ENCODE data around the gene NOX3. TPM values are rescaled to one million over a fixed set of nuclear protein-coding genes. Genes with fewer than 3 reads are reported as not detected.

Gene NOX3
- total and polyA plus RNA-seq, 3 experiments from 2014 or later = not detected

DNA sequence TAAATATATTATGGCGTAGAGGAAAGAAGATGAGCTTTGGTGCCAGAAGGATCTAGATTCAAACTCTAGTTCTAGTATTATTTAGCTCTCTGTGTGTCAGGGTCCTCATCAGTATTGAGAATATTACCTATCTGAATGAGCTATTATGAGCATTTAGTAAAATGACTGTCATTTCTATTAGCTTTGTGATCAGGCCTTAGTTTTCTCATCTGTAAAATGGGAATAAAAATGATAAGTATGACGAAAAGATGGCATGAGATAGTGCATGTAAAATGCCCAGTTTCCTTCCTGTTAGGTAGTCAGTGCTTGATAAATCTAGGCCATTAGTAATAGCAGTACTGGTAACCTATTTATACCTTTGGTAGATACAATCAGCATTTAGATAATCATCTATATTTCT lies 35.1 kb downstream of the NOX3 start:
- no peaks in the 10 kb centered on the region for H3K9me3 Mint-ChIP-seq
- peaks cover 23% of the 10 kb centered on the region for H3K4me1 ChIP-seq (ENCODE audit: insufficient read depth, low read length)
- H3K4me1 Mint-ChIP-seq = peaks cover 22 to 37% (median 34%) of the 10 kb centered on the region in 3 donors
- H3K4me3 ChIP-seq (ENCODE audit: low read length) = no peak overlapping the region
- ChIA-PET POLR2A (no interaction called here), CTCF (no interaction called here)
- no peaks in the 10 kb centered on the region for H3K36me3 ChIP-seq (ENCODE audit: insufficient read depth, low read length)
- H3K27me3 Mint-ChIP-seq = no peaks in the 10 kb centered on the region
- H3K9me3 ChIP-seq (ENCODE audit: low read length) = no peaks in the 10 kb centered on the region
- no peaks in the 10 kb centered on the region for H3K27me3 ChIP-seq (ENCODE audit: insufficient read depth, low read length, poor library complexity, severe bottlenecking)
- no peaks in the 10 kb centered on the region for H3K36me3 Mint-ChIP-seq
- no peak overlapping the region for H3K4me3 Mint-ChIP-seq
- no peak overlapping the region for H3K27ac ChIP-seq (ENCODE audit: low read depth, low read length)
- no peak for DNase-seq
- peak overlapping the region in 2 of 8 donors; percentile 10 to 30 for H3K27ac Mint-ChIP-seq

DNA sequence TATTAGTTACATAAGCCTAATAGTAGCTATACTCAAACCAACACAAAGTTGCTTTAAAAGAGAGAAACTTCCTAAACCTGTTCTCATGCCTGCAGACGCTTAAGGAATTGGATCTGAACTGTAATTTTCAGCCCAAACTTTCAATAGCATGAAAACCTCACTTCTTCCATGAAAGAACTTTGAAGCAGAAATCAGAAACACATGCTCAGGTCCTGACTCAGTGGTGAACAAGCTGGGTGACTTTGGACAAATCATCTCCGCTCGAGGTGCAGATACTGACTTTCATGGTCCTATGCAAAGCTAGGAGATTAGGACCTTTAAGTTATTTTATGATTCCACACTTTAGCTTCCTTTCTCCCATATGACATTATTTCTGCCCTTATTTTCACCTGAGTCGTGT lies 36.5 kb downstream of the NOX3 start:
- H3K36me3 ChIP-seq (ENCODE audit: insufficient read depth, low read length) = no peaks in the 10 kb centered on the region
- H3K9me3 Mint-ChIP-seq = no peaks in the 10 kb centered on the region
- ChIA-PET CTCF (no interaction called here), POLR2A (no interaction called here)
- peak overlapping the region in 5 of 7 donors; percentile 4 to 83 (median 72) for H3K4me3 Mint-ChIP-seq
- no peaks in the 10 kb centered on the region for H3K27me3 ChIP-seq (ENCODE audit: insufficient read depth, low read length, poor library complexity, severe bottlenecking)
- H3K27me3 Mint-ChIP-seq = no peaks in the 10 kb centered on the region
- peak overlapping the region in 5 of 8 donors; percentile 14 to 96 (median 85) for H3K27ac Mint-ChIP-seq
- H3K4me1 Mint-ChIP-seq = peaks cover 22 to 37% (median 34%) of the 10 kb centered on the region in 3 donors
- no peak for DNase-seq
- no peak overlapping the region for H3K4me3 ChIP-seq (ENCODE audit: low read length)
- no peak overlapping the region for H3K27ac ChIP-seq (ENCODE audit: low read depth, low read length)
- H3K4me1 ChIP-seq (ENCODE audit: insufficient read depth, low read length) = peaks cover 23% of the 10 kb centered on the region
- H3K36me3 Mint-ChIP-seq = no peaks in the 10 kb centered on the region
- H3K9me3 ChIP-seq (ENCODE audit: low read length) = no peaks in the 10 kb centered on the region

DNA sequence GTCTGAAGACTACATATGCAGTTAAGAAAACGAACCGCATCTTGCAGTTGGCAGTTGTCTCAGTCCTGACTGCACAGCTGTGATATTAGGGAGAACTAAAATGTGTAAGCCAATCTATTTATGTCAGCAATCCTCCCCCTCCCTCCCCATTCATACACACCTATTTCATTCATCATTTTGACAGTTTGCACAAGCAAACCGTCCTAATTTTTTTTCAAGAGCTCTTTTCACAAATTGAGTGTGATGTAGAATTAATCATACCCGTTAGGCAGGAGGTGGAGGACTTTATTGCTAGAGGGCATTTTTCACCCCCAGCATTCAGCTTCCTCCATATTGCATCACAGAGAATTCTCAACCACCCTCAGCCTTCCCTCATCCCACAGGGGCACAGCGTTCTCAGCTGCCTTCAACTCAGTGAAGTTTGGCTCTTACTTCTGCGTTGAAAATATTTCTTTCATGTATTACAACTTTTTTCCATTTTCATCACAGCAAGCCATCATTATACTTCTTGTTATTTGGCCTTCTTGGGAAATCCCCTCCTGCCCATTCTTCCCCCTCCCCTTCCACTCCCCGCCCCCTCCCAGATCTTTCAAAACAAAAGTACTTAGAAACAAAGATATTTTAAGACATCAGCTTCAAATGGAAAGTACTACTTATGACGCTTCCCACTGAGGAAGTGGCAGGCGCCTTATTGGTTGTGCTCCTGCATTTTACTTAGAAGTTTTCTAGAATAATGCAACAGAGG lies 37.5 kb downstream of the NOX3 start:
- Histone ChIP-seq H3K4me3 (ENCODE audit: low read length) (peak overlapping the region; percentile 21), H3K9me3 (ENCODE audit: low read length) (no peaks in the 10 kb centered on the region), H3K4me1 (ENCODE audit: insufficient read depth, low read length) (peaks cover 23% of the 10 kb centered on the region), H3K27me3 (ENCODE audit: insufficient read depth, low read length, poor library complexity, severe bottlenecking) (no peaks in the 10 kb centered on the region), H3K36me3 (ENCODE audit: insufficient read depth, low read length) (no peaks in the 10 kb centered on the region), H3K27ac (ENCODE audit: low read depth, low read length) (no peak overlapping the region)
- H3K27me3 Mint-ChIP-seq = no peaks in the 10 kb centered on the region
- peaks cover 22 to 37% (median 34%) of the 10 kb centered on the region in 3 donors for H3K4me1 Mint-ChIP-seq
- H3K9me3 Mint-ChIP-seq = no peaks in the 10 kb centered on the region
- H3K4me3 Mint-ChIP-seq = peak overlapping the region; percentile 46 to 92 (median 78)
- CTCF ChIA-PET = no interaction called here
- H3K27ac Mint-ChIP-seq = peak overlapping the region; percentile 29 to 98 (median 94)
- peak; percentile 12 to 59 (median 42) for DNase-seq
- POLR2A ChIA-PET = no interaction called here
- H3K36me3 Mint-ChIP-seq = no peaks in the 10 kb centered on the region

DNA sequence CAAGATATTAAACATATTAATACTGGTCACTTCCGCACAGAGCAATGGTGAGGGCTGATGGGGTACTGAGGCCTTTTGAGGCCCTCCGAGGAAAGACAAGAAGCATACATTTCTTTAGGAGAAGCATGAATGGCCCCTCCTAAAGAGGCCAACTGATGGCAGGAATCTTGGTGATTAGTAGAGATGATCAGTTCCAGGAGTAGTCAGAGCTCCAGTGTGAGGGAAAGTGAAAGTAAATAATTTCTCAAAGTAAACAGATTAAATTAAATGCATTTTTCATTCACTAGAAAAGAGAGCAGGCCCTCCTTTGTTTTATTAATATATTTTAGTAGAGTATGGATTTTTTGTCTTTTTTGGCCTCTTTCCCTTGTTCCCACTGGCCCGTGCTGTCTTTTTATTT lies 38.2 kb downstream of the NOX3 start:
- Mint-ChIP-seq H3K4me1 (peaks cover 22 to 37% (median 34%) of the 10 kb centered on the region in 3 donors), H3K27me3 (no peaks in the 10 kb centered on the region), H3K36me3 (peaks cover 0 to 1% (median 0%) of the 10 kb centered on the region in 3 donors), H3K27ac (peak overlapping the region in 6 of 8 donors; percentile 7 to 97 (median 58)), H3K4me3 (peak overlapping the region in 6 of 7 donors; percentile 72 to 92 (median 80)), H3K9me3 (no peaks in the 10 kb centered on the region)
- Histone ChIP-seq H3K4me3 (ENCODE audit: low read length) (no peak overlapping the region), H3K36me3 (ENCODE audit: insufficient read depth, low read length) (no peaks in the 10 kb centered on the region), H3K27me3 (ENCODE audit: insufficient read depth, low read length, poor library complexity, severe bottlenecking) (no peaks in the 10 kb centered on the region), H3K4me1 (ENCODE audit: insufficient read depth, low read length) (peaks cover 23% of the 10 kb centered on the region), H3K27ac (ENCODE audit: low read depth, low read length) (no peak overlapping the region), H3K9me3 (ENCODE audit: low read length) (no peaks in the 10 kb centered on the region)
- DNase-seq = no peak
- ChIA-PET CTCF (no interaction called here), POLR2A (no interaction called here)

DNA sequence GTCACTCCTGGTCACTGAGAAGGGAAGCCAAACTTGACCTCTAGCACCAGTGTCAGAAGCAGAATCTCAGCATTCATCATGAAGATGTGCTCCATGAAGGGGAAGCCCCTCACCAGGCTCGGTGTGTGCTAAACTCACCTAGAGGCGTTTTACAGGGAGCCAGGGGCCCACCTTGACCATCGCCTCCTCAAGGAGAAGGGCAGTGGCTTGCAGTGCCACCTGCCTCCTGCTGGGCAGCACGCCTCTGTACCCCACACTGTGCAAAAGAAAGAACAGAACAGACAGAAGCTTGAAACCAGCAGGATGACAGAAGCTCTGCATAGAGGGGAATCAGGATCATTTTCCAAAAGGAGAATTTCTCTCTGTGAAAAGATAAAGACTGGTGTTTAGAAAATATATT lies 39.7 kb downstream of the NOX3 start:
- no peak for DNase-seq
- ChIA-PET POLR2A (no interaction called here), CTCF (no interaction called here)
- Mint-ChIP-seq H3K27me3 (no peaks in the 10 kb centered on the region), H3K4me3 (no peak overlapping the region), H3K36me3 (peaks cover 0 to 1% (median 0%) of the 10 kb centered on the region in 3 donors), H3K27ac (peak overlapping the region in 2 of 8 donors; percentile 16 to 39), H3K9me3 (no peaks in the 10 kb centered on the region), H3K4me1 (peaks cover 22 to 37% (median 34%) of the 10 kb centered on the region in 3 donors)
- no peaks in the 10 kb centered on the region for H3K9me3 ChIP-seq (ENCODE audit: low read length)
- H3K27ac ChIP-seq (ENCODE audit: low read depth, low read length) = no peak overlapping the region
- H3K4me3 ChIP-seq (ENCODE audit: low read length) = no peak overlapping the region
- H3K4me1 ChIP-seq (ENCODE audit: insufficient read depth, low read length) = peaks cover 23% of the 10 kb centered on the region
- H3K27me3 ChIP-seq (ENCODE audit: insufficient read depth, low read length, poor library complexity, severe bottlenecking) = no peaks in the 10 kb centered on the region
- no peaks in the 10 kb centered on the region for H3K36me3 ChIP-seq (ENCODE audit: insufficient read depth, low read length)

DNA sequence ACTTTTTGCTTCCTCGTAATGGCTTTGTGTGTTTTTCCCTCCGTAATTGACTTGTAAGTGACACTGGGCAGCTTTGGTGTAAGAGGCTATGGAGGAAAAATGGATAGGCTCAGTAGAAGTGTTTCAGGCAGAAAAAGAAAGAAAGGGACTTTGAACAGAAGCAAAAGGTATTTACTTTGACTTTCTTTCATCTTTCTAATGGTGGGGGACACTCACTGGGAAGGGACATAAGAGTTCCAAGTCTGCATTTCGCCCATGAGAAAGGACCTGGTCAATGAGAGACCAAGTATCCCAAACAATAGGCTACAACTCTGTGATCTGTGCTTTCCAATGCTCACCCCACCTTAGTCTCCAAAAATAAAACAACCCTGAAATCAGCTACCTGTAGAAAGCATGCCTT lies 41.6 kb downstream of the NOX3 start:
- Mint-ChIP-seq H3K27ac (no peak overlapping the region), H3K4me1 (peaks cover 18 to 22% (median 22%) of the 10 kb centered on the region in 3 donors), H3K36me3 (peaks cover 0 to 1% (median 0%) of the 10 kb centered on the region in 3 donors), H3K4me3 (no peak overlapping the region), H3K27me3 (no peaks in the 10 kb centered on the region), H3K9me3 (no peaks in the 10 kb centered on the region)
- CTCF ChIA-PET = no interaction called here
- DNase-seq = no peak
- Histone ChIP-seq H3K27ac (ENCODE audit: low read depth, low read length) (no peak overlapping the region), H3K27me3 (ENCODE audit: insufficient read depth, low read length, poor library complexity, severe bottlenecking) (no peaks in the 10 kb centered on the region), H3K36me3 (ENCODE audit: insufficient read depth, low read length) (no peaks in the 10 kb centered on the region), H3K4me3 (ENCODE audit: low read length) (no peak overlapping the region), H3K4me1 (ENCODE audit: insufficient read depth, low read length) (peaks cover 12% of the 10 kb centered on the region), H3K9me3 (ENCODE audit: low read length) (no peaks in the 10 kb centered on the region)
- POLR2A ChIA-PET = interaction anchor here (0.6 to 0.7 kb wide), 2 partner anchors 14 to 23 kb away, joined by 3 to 13 read pairs; no protein-coding TSS in a partner anchor

DNA sequence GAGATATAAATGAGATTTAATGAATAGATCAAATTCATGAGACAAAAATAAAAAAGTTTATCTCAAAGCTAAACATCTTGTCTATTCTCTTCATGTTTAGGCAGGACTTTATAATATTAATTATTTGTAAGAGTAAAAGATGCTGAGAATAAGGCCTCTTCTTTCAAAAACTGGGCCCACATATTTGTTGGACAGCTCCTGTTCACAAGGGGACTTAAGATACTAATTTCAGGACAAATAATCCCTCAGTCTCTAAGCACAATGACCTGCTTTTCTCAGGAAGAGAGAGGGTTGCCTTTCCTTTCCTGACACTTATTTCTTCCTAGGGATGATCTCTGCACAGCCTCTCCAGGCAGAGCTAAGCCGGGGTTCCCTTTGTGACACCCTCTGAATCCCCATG lies 43.3 kb downstream of the NOX3 start:
- no peaks in the 10 kb centered on the region for H3K9me3 ChIP-seq (ENCODE audit: low read length)
- DNase-seq = no peak
- H3K27me3 ChIP-seq (ENCODE audit: insufficient read depth, low read length, poor library complexity, severe bottlenecking) = no peaks in the 10 kb centered on the region
- Mint-ChIP-seq H3K27ac (no peak overlapping the region), H3K27me3 (peaks cover 0 to 3% of the 10 kb centered on the region in 2 donors), H3K4me1 (peaks cover under 1 to 5% (median 4%) of the 10 kb centered on the region in 3 donors), H3K9me3 (no peaks in the 10 kb centered on the region), H3K36me3 (peaks cover 0 to 1% (median 0%) of the 10 kb centered on the region in 3 donors), H3K4me3 (no peak overlapping the region)
- POLR2A ChIA-PET = no interaction called here
- H3K27ac ChIP-seq (ENCODE audit: low read depth, low read length) = no peak overlapping the region
- H3K4me1 ChIP-seq (ENCODE audit: insufficient read depth, low read length) = no peaks in the 10 kb centered on the region
- no peaks in the 10 kb centered on the region for H3K36me3 ChIP-seq (ENCODE audit: insufficient read depth, low read length)
- CTCF ChIA-PET = no interaction called here
- no peak overlapping the region for H3K4me3 ChIP-seq (ENCODE audit: low read length)

DNA sequence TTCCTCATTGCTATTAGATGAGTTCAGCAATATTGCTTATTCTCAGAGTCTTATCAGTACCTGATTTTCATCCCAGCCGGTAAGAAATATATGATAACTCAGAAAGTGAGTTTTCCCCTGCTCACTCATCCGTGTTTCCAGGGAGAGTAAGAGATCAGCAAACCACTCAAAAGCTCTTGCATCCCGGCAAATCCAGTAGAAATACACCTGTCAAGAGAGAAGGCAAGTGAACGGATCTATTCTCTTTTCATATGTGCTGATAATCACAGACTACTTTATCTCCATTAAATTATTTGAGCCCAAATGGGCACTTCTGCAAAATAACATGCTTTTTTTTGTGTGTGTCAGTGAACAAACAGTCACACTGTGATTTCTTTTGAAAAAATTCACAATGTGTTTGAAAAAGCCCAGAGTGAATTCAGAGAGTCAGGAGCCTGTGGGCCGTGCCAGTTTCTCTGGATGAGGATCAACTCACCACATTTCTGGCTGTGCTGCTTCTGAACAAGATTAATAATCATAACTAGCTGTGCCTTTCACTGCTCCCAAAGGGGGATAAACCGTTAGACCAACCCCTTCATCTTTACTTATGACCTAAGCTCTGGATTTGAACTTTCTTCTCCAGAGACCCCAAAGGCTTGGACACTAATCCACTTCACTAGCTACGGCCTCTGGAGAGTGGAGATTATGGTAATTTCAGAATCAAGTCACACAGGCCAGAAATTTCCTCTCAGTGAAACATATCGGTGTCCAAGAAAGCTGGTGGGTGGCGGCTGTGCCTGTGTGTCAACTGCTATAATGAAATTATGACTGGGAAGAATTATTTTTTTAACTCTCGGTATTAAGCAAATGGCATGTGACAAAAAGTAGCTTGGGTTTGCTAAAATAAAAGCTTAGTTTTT lies 44.2 kb downstream of the NOX3 start:
- H3K27me3 ChIP-seq (ENCODE audit: insufficient read depth, low read length, poor library complexity, severe bottlenecking) = peaks cover 4% of the 10 kb centered on the region
- H3K4me3 ChIP-seq (ENCODE audit: low read length) = no peak overlapping the region
- Mint-ChIP-seq H3K4me3 (no peak overlapping the region), H3K27me3 (peaks cover 0 to 3% of the 10 kb centered on the region in 2 donors), H3K9me3 (no peaks in the 10 kb centered on the region), H3K27ac (no peak overlapping the region), H3K4me1 (no peaks in the 10 kb centered on the region), H3K36me3 (peaks cover 0 to 1% (median 0%) of the 10 kb centered on the region in 3 donors)
- no peak for DNase-seq
- H3K9me3 ChIP-seq (ENCODE audit: low read length) = no peaks in the 10 kb centered on the region
- no peaks in the 10 kb centered on the region for H3K36me3 ChIP-seq (ENCODE audit: insufficient read depth, low read length)
- ChIA-PET CTCF (no interaction called here), POLR2A (no interaction called here)
- no peak overlapping the region for H3K27ac ChIP-seq (ENCODE audit: low read depth, low read length)
- no peaks in the 10 kb centered on the region for H3K4me1 ChIP-seq (ENCODE audit: insufficient read depth, low read length)
